Measurements from ENCODE around the gene HESX1. TPM values are rescaled to one million over a fixed set of nuclear protein-coding genes. Genes with fewer than 3 reads are reported as not detected.

HESX1 gene
- total RNA-seq, 4 donors from 2014 or later: 0.82 TPM; not detected in 3

DNA sequence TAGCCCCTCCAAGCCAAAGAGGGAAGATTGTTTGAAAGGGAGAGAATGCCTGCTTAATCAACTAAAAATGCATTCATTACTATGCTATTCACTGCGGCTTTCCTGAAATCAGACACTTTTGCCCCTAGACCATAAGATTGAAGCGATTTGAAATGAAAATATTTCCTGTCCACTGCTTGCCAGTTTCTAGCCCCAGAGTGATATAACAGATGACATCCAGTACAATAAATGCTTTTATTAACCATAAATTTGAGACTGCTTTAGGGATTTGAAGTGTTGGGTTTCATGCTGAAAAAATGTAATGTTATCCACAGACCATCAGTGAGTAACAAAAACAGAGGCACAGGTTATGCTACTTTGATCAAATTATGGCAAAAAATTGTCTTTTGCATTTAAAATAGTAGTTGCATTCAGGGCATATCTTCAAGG is 48.7 kb downstream of the HESX1 start:
- peak overlapping the region in 2 of 4 donors; percentile 25 to 68 for H3K27ac ChIP-seq
- intact Hi-C loops (cut with DNase I; ENCODE audit: low total_unique reads) (no loop called here), in situ Hi-C loops (cut with MboI; ENCODE audit: low pct_ligation_motif_present in 1 of 4, low pct_unique_long_range_greater_than_20kb in 1 of 4, low sequenced_read_pairs in 3 of 4) (no loop called here)
- 68 to 79% methylated on average over 2 of the region's 2 CpGs for WGBS, 2 donors (ENCODE audit: low coverage in 1 of 2)
- TF ChIP-seq, protein P1, sequence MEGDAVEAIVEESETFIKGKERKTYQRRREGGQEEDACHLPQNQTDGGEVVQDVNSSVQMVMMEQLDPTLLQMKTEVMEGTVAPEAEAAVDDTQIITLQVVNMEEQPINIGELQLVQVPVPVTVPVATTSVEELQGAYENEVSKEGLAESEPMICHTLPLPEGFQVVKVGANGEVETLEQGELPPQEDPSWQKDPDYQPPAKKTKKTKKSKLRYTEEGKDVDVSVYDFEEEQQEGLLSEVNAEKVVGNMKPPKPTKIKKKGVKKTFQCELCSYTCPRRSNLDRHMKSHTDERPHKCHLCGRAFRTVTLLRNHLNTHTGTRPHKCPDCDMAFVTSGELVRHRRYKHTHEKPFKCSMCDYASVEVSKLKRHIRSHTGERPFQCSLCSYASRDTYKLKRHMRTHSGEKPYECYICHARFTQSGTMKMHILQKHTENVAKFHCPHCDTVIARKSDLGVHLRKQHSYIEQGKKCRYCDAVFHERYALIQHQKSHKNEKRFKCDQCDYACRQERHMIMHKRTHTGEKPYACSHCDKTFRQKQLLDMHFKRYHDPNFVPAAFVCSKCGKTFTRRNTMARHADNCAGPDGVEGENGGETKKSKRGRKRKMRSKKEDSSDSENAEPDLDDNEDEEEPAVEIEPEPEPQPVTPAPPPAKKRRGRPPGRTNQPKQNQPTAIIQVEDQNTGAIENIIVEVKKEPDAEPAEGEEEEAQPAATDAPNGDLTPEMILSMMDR (IDR thresholded peaks at IDR 0.05): no peak
- TF ChIP-seq POLR2A (IDR thresholded peaks at IDR 0.05) (no peak), EP300 (IDR thresholded peaks at IDR 0.05; ENCODE audit: low read depth) (no peak), POLR2AphosphoS5 (IDR thresholded peaks at IDR 0.05) (no peak)
- no peaks in the 10 kb centered on the region for H3K36me3 ChIP-seq
- no peaks in the 10 kb centered on the region for H3K9me3 ChIP-seq
- H3K4me1 ChIP-seq: peaks cover 0 to 2% (median 0%) of the 10 kb centered on the region in 4 donors
- DNase-seq: no peak
- no peaks in the 10 kb centered on the region for H3K27me3 ChIP-seq
- no peak overlapping the region for H3K4me3 ChIP-seq

DNA sequence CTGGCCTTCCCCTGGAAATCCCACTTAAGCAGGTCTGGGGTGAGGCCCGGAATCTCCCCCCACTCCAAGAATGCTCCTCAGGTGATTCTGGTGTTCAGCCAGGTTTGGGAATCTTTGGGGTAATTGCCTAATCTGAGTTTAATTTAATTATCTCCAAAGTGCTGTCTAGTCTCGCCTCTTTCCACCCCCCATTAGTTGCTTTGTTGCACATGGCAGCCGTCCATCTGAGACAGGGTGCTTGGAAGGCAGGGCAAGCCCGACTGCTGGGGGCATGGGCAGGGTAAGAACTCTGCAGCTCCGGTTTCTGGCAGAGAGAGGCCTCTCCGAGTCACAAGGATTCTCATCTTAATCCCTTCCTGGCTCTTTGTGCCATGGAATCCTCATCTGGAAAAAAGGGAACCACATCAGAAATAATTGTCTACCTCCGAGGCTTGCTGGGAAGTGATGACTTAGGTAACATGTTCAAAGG is 49.6 kb downstream of the HESX1 start:
- in situ Hi-C loops (cut with MboI; ENCODE audit: low pct_ligation_motif_present in 1 of 4, low pct_unique_long_range_greater_than_20kb in 1 of 4, low sequenced_read_pairs in 3 of 4): no loop called here

More for the DNA sequence above, 49.6 kb downstream of the HESX1 start:
- H3K4me3 ChIP-seq: no peak overlapping the region
- intact Hi-C loops (cut with DNase I; ENCODE audit: low total_unique reads): no loop called here
- no peak for DNase-seq
- H3K4me1 ChIP-seq: peaks cover 0 to 2% (median 0%) of the 10 kb centered on the region in 4 donors
- H3K27me3 ChIP-seq: no peaks in the 10 kb centered on the region
- no peaks in the 10 kb centered on the region for H3K36me3 ChIP-seq
- TF ChIP-seq POLR2A (IDR thresholded peaks at IDR 0.05) (no peak), EP300 (IDR thresholded peaks at IDR 0.05; ENCODE audit: low read depth) (no peak), POLR2AphosphoS5 (IDR thresholded peaks at IDR 0.05) (no peak)
- TF ChIP-seq, protein P1 (IDR thresholded peaks at IDR 0.05): no peak
- 69 to 70% methylated on average over 2 to 7 of the region's 7 CpGs for WGBS, 2 donors (ENCODE audit: low coverage in 1 of 2)
- H3K9me3 ChIP-seq: no peaks in the 10 kb centered on the region
- H3K27ac ChIP-seq: peak overlapping the region in 1 of 4 donors; percentile 68

Other genes starting within 250 kb of the HESX1 start
- not detected for gene SPATA12, start 139.3 kb downstream of the HESX1 start, total RNA-seq
- gene IL17RD, start 34.6 kb downstream of the HESX1 start, total RNA-seq: 10 to 100 TPM in 1 of 4 donors, 1 to 10 TPM in 3; 1.9 to 40.4 (median 2.7) TPM
- gene APPL1, start 27.8 kb upstream of the HESX1 start, total RNA-seq: 10 to 100 TPM; 12.7 to 39.1 (median 26.6) TPM
- gene ASB14, start 92.7 kb upstream of the HESX1 start, total RNA-seq: not detected